Ecto neural progenitor cell (in vitro differentiated cells): Measurements from ENCODE around the gene C9orf153.

Experiments
- DNase-seq: peaks from one replicate; pipeline ENCODE4 v3.0.0-alpha.2; 2018; ENCODE audit warnings: low spot score

C9orf153 gene

GRCh38 chr9:86187121-86187520 is 72.3 kb downstream of the C9orf153 start:
- no peak for DNase-seq

GRCh38 chr9:86186696-86187095 is 72.8 kb downstream of the C9orf153 start:
- DNase-seq = no peak

- no peak for DNase-seq
Measured at GRCh38 chr9:86185872-86186271, 73.6 kb downstream of the C9orf153 start.

- no peak for DNase-seq
Measured at GRCh38 chr9:86184138-86184524, 75.3 kb downstream of the C9orf153 start.

- no peak for DNase-seq
Measured at GRCh38 chr9:86183229-86184137, 76.0 kb downstream of the C9orf153 start.

- DNase-seq = no peak
Measured at GRCh38 chr9:86181379-86182315, 77.8 kb downstream of the C9orf153 start.

- DNase-seq = no peak
Measured at GRCh38 chr9:86178503-86178902, 81.0 kb downstream of the C9orf153 start.

GRCh38 chr9:86177995-86178394 is 81.5 kb downstream of the C9orf153 start:
- DNase-seq = no peak

GRCh38 chr9:86176468-86176867 is 83.0 kb downstream of the C9orf153 start:
- DNase-seq = no peak

- DNase-seq = no peak
Measured at GRCh38 chr9:86175743-86176456, 83.6 kb downstream of the C9orf153 start.

- no peak for DNase-seq
Measured at GRCh38 chr9:86175223-86175622, 84.2 kb downstream of the C9orf153 start.
